Astrocyte (in vitro differentiated cells and primary cell): ENCODE measurements around the gene C17orf113.

ENCODE experiments used
- CTCF ChIP-seq: IDR thresholded peaks from 2 replicates; pipeline ENCODE4 v1.5.1; 2011; ENCODE audit warnings: low read depth, mild to moderate bottlenecking, inconsistent platforms, low read length, moderate library complexity; ENCODE audit not compliant: insufficient read depth
- EZH2 ChIP-seq: IDR thresholded peaks from 2 replicates; pipeline ENCODE4 v1.6.1; 2012; ENCODE audit warnings: mild to moderate bottlenecking, low read length, inconsistent platforms; ENCODE audit not compliant: insufficient read depth

- TF ChIP-seq CTCF (no peak), EZH2 (no peak)
These were observed 5.1 kb upstream of the C17orf113 start for GRCh38 chr17:42055496-42055895.
